ENCODE results near the gene TBX4.

Gene TBX4

GRCh38 chr17:61475726-61476125 is 23.5 kb downstream of the TBX4 start:
- no peak overlapping the region for H3K9ac ChIP-seq (ENCODE audit: low read depth in 1 of 2, low read length in 2 of 2)
- H3K27ac ChIP-seq (ENCODE audit: low read depth, low read length): no peak overlapping the region
- no peaks in the 10 kb centered on the region for H3K9me3 ChIP-seq (ENCODE audit: control insufficient read depth in 1 of 2, low read length in 2 of 2)
- H3K27me3 ChIP-seq (ENCODE audit: control insufficient read depth in 1 of 2, insufficient read depth in 2 of 2, low read length in 2 of 2): peaks cover 4% of the 10 kb centered on the region in 2 donors
- H3K36me3 ChIP-seq (ENCODE audit: control insufficient read depth in 1 of 2, insufficient read depth in 2 of 2, low read length in 2 of 2): no peaks in the 10 kb centered on the region
- H3K4me3 ChIP-seq (ENCODE audit: low read depth in 1 of 2, low read length in 2 of 2): no peak overlapping the region
- H3K4me1 ChIP-seq (ENCODE audit: control insufficient read depth in 1 of 2, insufficient read depth in 2 of 2, low read length in 2 of 2): peaks cover 2 to 4% of the 10 kb centered on the region in 2 donors

- H3K9me3 ChIP-seq (ENCODE audit: control insufficient read depth in 1 of 2, low read length in 2 of 2): no peaks in the 10 kb centered on the region
- no peak overlapping the region for H3K9ac ChIP-seq (ENCODE audit: low read depth in 1 of 2, low read length in 2 of 2)
- H3K4me1 ChIP-seq (ENCODE audit: control insufficient read depth in 1 of 2, insufficient read depth in 2 of 2, low read length in 2 of 2): no peaks in the 10 kb centered on the region
- H3K27ac ChIP-seq (ENCODE audit: low read depth, low read length): no peak overlapping the region
- H3K36me3 ChIP-seq (ENCODE audit: control insufficient read depth in 1 of 2, insufficient read depth in 2 of 2, low read length in 2 of 2): no peaks in the 10 kb centered on the region
- H3K27me3 ChIP-seq (ENCODE audit: control insufficient read depth in 1 of 2, insufficient read depth in 2 of 2, low read length in 2 of 2): peaks cover 4% of the 10 kb centered on the region in 2 donors
- H3K4me3 ChIP-seq (ENCODE audit: low read depth in 1 of 2, low read length in 2 of 2): no peak overlapping the region
These were observed 24.4 kb downstream of the TBX4 start for GRCh38 chr17:61476476-61477203.

GRCh38 chr17:61477204-61477834 is 25.1 kb downstream of the TBX4 start:
- no peak overlapping the region for H3K27ac ChIP-seq (ENCODE audit: low read depth, low read length)
- no peak overlapping the region for H3K4me3 ChIP-seq (ENCODE audit: low read depth in 1 of 2, low read length in 2 of 2)
- H3K9ac ChIP-seq (ENCODE audit: low read depth in 1 of 2, low read length in 2 of 2): no peak overlapping the region
- H3K9me3 ChIP-seq (ENCODE audit: control insufficient read depth in 1 of 2, low read length in 2 of 2): no peaks in the 10 kb centered on the region
- no peaks in the 10 kb centered on the region for H3K36me3 ChIP-seq (ENCODE audit: control insufficient read depth in 1 of 2, insufficient read depth in 2 of 2, low read length in 2 of 2)
- H3K27me3 ChIP-seq (ENCODE audit: control insufficient read depth in 1 of 2, insufficient read depth in 2 of 2, low read length in 2 of 2): peaks cover 4% of the 10 kb centered on the region in 2 donors
- H3K4me1 ChIP-seq (ENCODE audit: control insufficient read depth in 1 of 2, insufficient read depth in 2 of 2, low read length in 2 of 2): no peaks in the 10 kb centered on the region

- no peak overlapping the region for H3K4me3 ChIP-seq (ENCODE audit: low read depth in 1 of 2, low read length in 2 of 2)
- H3K36me3 ChIP-seq (ENCODE audit: control insufficient read depth in 1 of 2, insufficient read depth in 2 of 2, low read length in 2 of 2): no peaks in the 10 kb centered on the region
- no peaks in the 10 kb centered on the region for H3K9me3 ChIP-seq (ENCODE audit: control insufficient read depth in 1 of 2, low read length in 2 of 2)
- H3K9ac ChIP-seq (ENCODE audit: low read depth in 1 of 2, low read length in 2 of 2): no peak overlapping the region
- no peaks in the 10 kb centered on the region for H3K4me1 ChIP-seq (ENCODE audit: control insufficient read depth in 1 of 2, insufficient read depth in 2 of 2, low read length in 2 of 2)
- H3K27ac ChIP-seq (ENCODE audit: low read depth, low read length): no peak overlapping the region
- H3K27me3 ChIP-seq (ENCODE audit: control insufficient read depth in 1 of 2, insufficient read depth in 2 of 2, low read length in 2 of 2): peaks cover 4% of the 10 kb centered on the region in 2 donors
These were observed 26.0 kb downstream of the TBX4 start for GRCh38 chr17:61478026-61478789.

GRCh38 chr17:61478790-61479492 is 26.7 kb downstream of the TBX4 start:
- no peaks in the 10 kb centered on the region for H3K36me3 ChIP-seq (ENCODE audit: control insufficient read depth in 1 of 2, insufficient read depth in 2 of 2, low read length in 2 of 2)
- peaks cover 4% of the 10 kb centered on the region in 2 donors for H3K27me3 ChIP-seq (ENCODE audit: control insufficient read depth in 1 of 2, insufficient read depth in 2 of 2, low read length in 2 of 2)
- no peaks in the 10 kb centered on the region for H3K4me1 ChIP-seq (ENCODE audit: control insufficient read depth in 1 of 2, insufficient read depth in 2 of 2, low read length in 2 of 2)
- H3K27ac ChIP-seq (ENCODE audit: low read depth, low read length): no peak overlapping the region
- H3K9ac ChIP-seq (ENCODE audit: low read depth in 1 of 2, low read length in 2 of 2): no peak overlapping the region
- no peak overlapping the region for H3K4me3 ChIP-seq (ENCODE audit: low read depth in 1 of 2, low read length in 2 of 2)
- no peaks in the 10 kb centered on the region for H3K9me3 ChIP-seq (ENCODE audit: control insufficient read depth in 1 of 2, low read length in 2 of 2)

GRCh38 chr17:61479493-61480413 is 27.5 kb downstream of the TBX4 start:
- H3K4me1 ChIP-seq (ENCODE audit: control insufficient read depth in 1 of 2, insufficient read depth in 2 of 2, low read length in 2 of 2): no peaks in the 10 kb centered on the region
- no peak overlapping the region for H3K4me3 ChIP-seq (ENCODE audit: low read depth in 1 of 2, low read length in 2 of 2)
- no peak overlapping the region for H3K9ac ChIP-seq (ENCODE audit: low read depth in 1 of 2, low read length in 2 of 2)
- no peaks in the 10 kb centered on the region for H3K36me3 ChIP-seq (ENCODE audit: control insufficient read depth in 1 of 2, insufficient read depth in 2 of 2, low read length in 2 of 2)
- H3K27me3 ChIP-seq (ENCODE audit: control insufficient read depth in 1 of 2, insufficient read depth in 2 of 2, low read length in 2 of 2): peaks cover 4% of the 10 kb centered on the region in 2 donors
- no peaks in the 10 kb centered on the region for H3K9me3 ChIP-seq (ENCODE audit: control insufficient read depth in 1 of 2, low read length in 2 of 2)
- H3K27ac ChIP-seq (ENCODE audit: low read depth, low read length): no peak overlapping the region

GRCh38 chr17:61480414-61480807 is 28.2 kb downstream of the TBX4 start:
- Histone ChIP-seq H3K36me3 (ENCODE audit: control insufficient read depth in 1 of 2, insufficient read depth in 2 of 2, low read length in 2 of 2) (no peaks in the 10 kb centered on the region), H3K27ac (ENCODE audit: low read depth, low read length) (no peak overlapping the region), H3K4me1 (ENCODE audit: control insufficient read depth in 1 of 2, insufficient read depth in 2 of 2, low read length in 2 of 2) (no peaks in the 10 kb centered on the region), H3K27me3 (ENCODE audit: control insufficient read depth in 1 of 2, insufficient read depth in 2 of 2, low read length in 2 of 2) (peaks cover 2 to 4% of the 10 kb centered on the region in 2 donors), H3K4me3 (ENCODE audit: low read depth in 1 of 2, low read length in 2 of 2) (no peak overlapping the region), H3K9me3 (ENCODE audit: control insufficient read depth in 1 of 2, low read length in 2 of 2) (no peaks in the 10 kb centered on the region), H3K9ac (ENCODE audit: low read depth in 1 of 2, low read length in 2 of 2) (no peak overlapping the region)

GRCh38 chr17:61481421-61481820 is 29.2 kb downstream of the TBX4 start:
- no peak overlapping the region for H3K9ac ChIP-seq (ENCODE audit: low read depth in 1 of 2, low read length in 2 of 2)
- no peaks in the 10 kb centered on the region for H3K4me1 ChIP-seq (ENCODE audit: control insufficient read depth in 1 of 2, insufficient read depth in 2 of 2, low read length in 2 of 2)
- no peaks in the 10 kb centered on the region for H3K9me3 ChIP-seq (ENCODE audit: control insufficient read depth in 1 of 2, low read length in 2 of 2)
- H3K36me3 ChIP-seq (ENCODE audit: control insufficient read depth in 1 of 2, insufficient read depth in 2 of 2, low read length in 2 of 2): no peaks in the 10 kb centered on the region
- H3K27me3 ChIP-seq (ENCODE audit: control insufficient read depth in 1 of 2, insufficient read depth in 2 of 2, low read length in 2 of 2): peaks cover 0 to 4% of the 10 kb centered on the region in 2 donors
- H3K4me3 ChIP-seq (ENCODE audit: low read depth in 1 of 2, low read length in 2 of 2): no peak overlapping the region
- H3K27ac ChIP-seq (ENCODE audit: low read depth, low read length): no peak overlapping the region

- Histone ChIP-seq H3K9me3 (ENCODE audit: control insufficient read depth in 1 of 2, low read length in 2 of 2) (no peaks in the 10 kb centered on the region), H3K4me1 (ENCODE audit: control insufficient read depth in 1 of 2, insufficient read depth in 2 of 2, low read length in 2 of 2) (no peaks in the 10 kb centered on the region), H3K4me3 (ENCODE audit: low read depth in 1 of 2, low read length in 2 of 2) (no peak overlapping the region), H3K27me3 (ENCODE audit: control insufficient read depth in 1 of 2, insufficient read depth in 2 of 2, low read length in 2 of 2) (no peaks in the 10 kb centered on the region), H3K9ac (ENCODE audit: low read depth in 1 of 2, low read length in 2 of 2) (no peak overlapping the region), H3K27ac (ENCODE audit: low read depth, low read length) (no peak overlapping the region), H3K36me3 (ENCODE audit: control insufficient read depth in 1 of 2, insufficient read depth in 2 of 2, low read length in 2 of 2) (no peaks in the 10 kb centered on the region)
These were observed 30.2 kb downstream of the TBX4 start for GRCh38 chr17:61482467-61482866.
